Lung (tissue), 12 donors: ENCODE measurements around the gene ALKBH7. TPM values are rescaled to one million over a fixed set of nuclear protein-coding genes. Genes with fewer than 3 reads are reported as not detected.
A peak's percentile ranks its signal among the peaks of the same experiment; 100 is the strongest.

ENCODE experiments used
- ATAC-seq: fragments of 200-7000 bp; cut with Tn5 transposase; one replicate; pipeline ENCODE4 v1.9.1; 2020; ENCODE audit warnings: moderate number of reproducible peaks; ENCODE audit not compliant: insufficient read depth, low FRiP score
- DNase-seq, 3 donors: peaks; one replicate each; pipeline ENCODE4 v3.0.0-alpha.2; 2013 to 2017
- H3K27ac ChIP-seq, 2 donors: one replicate each; pipeline ENCODE4 v1.5.1; 2013; ENCODE audit warnings: mild to moderate bottlenecking in 2 of 2, moderate library complexity in 2 of 2, control low read depth in 1 of 2, inconsistent platforms in 1 of 2, low read depth in 1 of 2, low read length in 1 of 2
- H3K27me3 ChIP-seq, 3 donors: one replicate each; pipeline ENCODE4 v1.5.1; 2013; ENCODE audit warnings: low read length in 2 of 3; ENCODE audit not compliant: control insufficient read depth in 3 of 3, insufficient read depth in 3 of 3
- H3K36me3 ChIP-seq, 4 donors: one replicate each; pipeline ENCODE4 v1.5.1; 2013; ENCODE audit warnings: low read length in 4 of 4, mild to moderate bottlenecking in 1 of 4, moderate library complexity in 1 of 4; ENCODE audit not compliant: control insufficient read depth in 4 of 4, insufficient read depth in 4 of 4
- H3K4me1 ChIP-seq, 5 donors: one replicate each; pipeline ENCODE4 v1.5.1; 2013; ENCODE audit warnings: low read length in 5 of 5, mild to moderate bottlenecking in 2 of 5, moderate library complexity in 1 of 5; ENCODE audit not compliant: control insufficient read depth in 5 of 5, insufficient read depth in 5 of 5
- H3K4me3 ChIP-seq: one replicate; pipeline ENCODE4 v1.5.1; 2013; ENCODE audit warnings: mild to moderate bottlenecking, control low read depth, moderate library complexity
- H3K9ac ChIP-seq, 2 donors: one replicate each; pipeline ENCODE4 v1.5.1; 2013; ENCODE audit warnings: low read length in 2 of 2, control low read depth in 1 of 2; ENCODE audit not compliant: insufficient read depth in 1 of 2
- H3K9me3 ChIP-seq, 4 donors: one replicate each; pipeline ENCODE4 v1.5.1; 2013; ENCODE audit warnings: low read length in 3 of 4, mild to moderate bottlenecking in 1 of 4, moderate library complexity in 1 of 4; ENCODE audit not compliant: control insufficient read depth in 4 of 4, insufficient read depth in 3 of 4
- CTCF ChIP-seq: IDR thresholded peaks from 2 replicates; pipeline ENCODE4 v1.5.1; 2012; ENCODE audit warnings: mild to moderate bottlenecking; ENCODE audit errors: control extremely low read depth, extremely low read depth
- whole genome bisulfite sequencing, 2 donors: extraction: QIAGEN DNeasy Blood & Tissue Kit; methylation state at CpG; one replicate each; pipeline ENCODE4 v1.1.7; 2013; 5-methylcytosine and 5-hydroxymethylcytosine counted together
- polyA plus RNA-seq, 2 donors: library from polyadenylated mRNA; stranded (reverse); fragments of 200-250 nt; gene quantifications; one replicate each; pipeline ENCODE4 v1.2.1, GENCODE V29; 2013
- total RNA-seq, 2 donors: library from RNA; depleted of rRNA in 1 of 2; stranded (reverse); fragments of >200 nt in 1 of 2; gene quantifications; one replicate each; pipeline ENCODE4 v1.2.1, GENCODE V29; 2014 to 2021
- donor health status: control.
- donor health status: control.
- donor health status: Bipolar disorder and iron deficiency.
- donor health status: healthy.
- donor health status: DM: yes; HTN: yes; CAD: no.

Gene ALKBH7
- total and polyA plus RNA-seq, 4 donors, result 26.8 to 84.2 (median 53.4) TPM

GRCh38 chr19:6378486-6378885, 5.9 kb downstream of the ALKBH7 start:
- Histone ChIP-seq H3K9ac (no peak overlapping the region), H3K4me1 (peaks cover 0 to 7% (median 4%) of the 10 kb centered on the region in 5 donors), H3K36me3 (peaks cover 27 to 58% (median 38%) of the 10 kb centered on the region in 4 donors), H3K27ac (no peak overlapping the region), H3K4me3 (no peak overlapping the region), H3K27me3 (no peaks in the 10 kb centered on the region), H3K9me3 (peaks cover 0 to 9% (median 3%) of the 10 kb centered on the region in 4 donors)
- TF ChIP-seq CTCF, result no peak
- DNase-seq, result no peak
- WGBS, 2 donors, result 84 to 92% methylated on average over 9 of the region's 9 CpGs
- ATAC-seq, result no peak

GRCh38 chr19:6379744-6380143, 7.2 kb downstream of the ALKBH7 start:
- H3K27ac ChIP-seq, result no peak overlapping the region
- peaks cover 0 to 9% (median 3%) of the 10 kb centered on the region in 4 donors for H3K9me3 ChIP-seq
- no peak for DNase-seq
- no peaks in the 10 kb centered on the region for H3K27me3 ChIP-seq
- no peak overlapping the region for H3K9ac ChIP-seq
- H3K4me1 ChIP-seq, result no peaks in the 10 kb centered on the region
- WGBS, 2 donors, result 96 to 97% methylated on average over 3 of the region's 3 CpGs
- TF ChIP-seq CTCF, result no peak
- peaks cover 27 to 55% (median 41%) of the 10 kb centered on the region in 4 donors for H3K36me3 ChIP-seq
- no peak for ATAC-seq
- no peak overlapping the region for H3K4me3 ChIP-seq

DNA sequence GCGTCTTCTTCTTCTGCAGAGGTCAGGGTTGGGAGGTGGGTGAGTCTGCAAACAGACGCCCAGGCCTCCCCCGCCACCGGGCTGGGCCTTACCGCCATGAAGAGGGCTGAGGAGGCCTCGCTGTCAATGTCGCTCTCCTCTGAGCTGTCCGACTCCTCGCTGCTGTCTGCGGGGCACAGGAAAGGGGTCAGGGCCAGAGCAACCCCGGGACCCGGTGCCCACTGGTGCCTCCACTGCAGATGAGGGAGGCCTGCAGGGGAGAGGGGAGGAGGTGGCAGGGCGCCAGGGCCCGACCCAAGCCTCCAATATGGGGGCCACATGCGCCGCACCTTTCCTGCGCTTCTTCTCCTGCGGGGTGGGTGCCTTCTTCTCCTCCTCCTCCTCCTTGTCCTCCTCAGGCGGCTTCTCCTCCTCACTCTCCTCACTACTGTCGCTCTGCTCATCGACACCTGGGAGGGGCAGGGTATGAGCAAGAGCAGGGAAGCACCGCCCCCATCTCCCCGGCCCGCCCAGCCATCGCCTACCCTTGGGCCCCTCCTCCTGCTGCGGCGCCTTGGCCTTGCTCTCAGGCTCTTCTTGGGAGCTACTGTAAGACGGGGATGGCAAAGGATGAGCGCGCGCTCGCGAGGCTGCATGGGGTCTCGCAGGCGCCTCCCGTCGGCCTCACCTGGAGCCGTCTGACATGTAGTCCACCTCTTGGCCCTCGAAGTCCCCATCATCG, 8.6 kb downstream of the ALKBH7 start:
- peaks cover 27 to 57% (median 43%) of the 10 kb centered on the region in 4 donors for H3K36me3 ChIP-seq
- no peak for TF ChIP-seq CTCF
- peaks cover 0 to 9% (median 3%) of the 10 kb centered on the region in 4 donors for H3K9me3 ChIP-seq
- no peaks in the 10 kb centered on the region for H3K27me3 ChIP-seq
- H3K4me3 ChIP-seq, result no peak overlapping the region
- H3K9ac ChIP-seq, result no peak overlapping the region
- H3K4me1 ChIP-seq, result no peaks in the 10 kb centered on the region
- DNase-seq (no peak), ATAC-seq (no peak)
- 96 to 97% methylated on average over 36 to 40 of the region's 40 CpGs for WGBS, 2 donors
- H3K27ac ChIP-seq, result no peak overlapping the region

GRCh38 chr19:6383188-6383587, 10.6 kb downstream of the ALKBH7 start:
- DNase-seq (no peak), ATAC-seq (no peak)
- no peak overlapping the region for H3K9ac ChIP-seq
- no peaks in the 10 kb centered on the region for H3K4me1 ChIP-seq
- no peaks in the 10 kb centered on the region for H3K27me3 ChIP-seq
- no peak for TF ChIP-seq CTCF
- WGBS, 2 donors, result 97 to 98% methylated on average over 19 of the region's 19 CpGs
- no peak overlapping the region for H3K27ac ChIP-seq
- peak overlapping the region; percentile 9 for H3K4me3 ChIP-seq
- peaks cover 0 to 10% (median 3%) of the 10 kb centered on the region in 4 donors for H3K9me3 ChIP-seq
- peaks cover 28 to 72% (median 52%) of the 10 kb centered on the region in 4 donors for H3K36me3 ChIP-seq
